Measurements from ENCODE around the gene MDN1.

DNA sequence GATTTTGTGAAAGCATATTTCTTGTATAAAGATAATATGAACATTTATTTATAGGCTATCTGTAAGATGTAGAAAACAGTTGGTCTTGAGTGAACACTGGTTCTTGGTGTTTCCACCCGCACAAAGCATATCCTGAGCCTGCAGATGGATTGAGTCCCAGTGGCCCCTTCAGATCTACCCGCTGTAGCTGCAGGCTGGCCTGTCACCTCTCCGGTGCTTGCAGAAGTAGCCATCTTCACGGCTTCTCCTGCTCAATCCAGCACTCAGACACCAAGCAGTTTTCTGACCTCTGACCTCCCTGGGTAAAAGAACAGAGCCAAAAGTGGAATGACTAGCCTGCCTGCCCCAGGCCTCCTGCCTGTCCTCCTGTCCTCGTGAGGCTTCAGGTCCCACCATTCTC is 203.7 kb downstream of the MDN1 start:
- TF ChIP-seq CTCF (IDR thresholded peaks at IDR 0.05) (no peak), POLR2A (IDR thresholded peaks at IDR 0.05) (no peak)
